GM19193 (cell line): ENCODE measurements around the gene PPP1R1B.

Experiments
- POLR2A ChIP-seq: IDR thresholded peaks from 4 replicates; pipeline ENCODE4 v1.6.1; 2011; ENCODE audit not compliant: insufficient read depth, insufficient read length; ENCODE audit errors: extremely low read depth

PPP1R1B gene

GRCh38 chr17:39618956-39619785 is 7.6 kb upstream of the PPP1R1B start:
- TF ChIP-seq POLR2A: no peak

DNA sequence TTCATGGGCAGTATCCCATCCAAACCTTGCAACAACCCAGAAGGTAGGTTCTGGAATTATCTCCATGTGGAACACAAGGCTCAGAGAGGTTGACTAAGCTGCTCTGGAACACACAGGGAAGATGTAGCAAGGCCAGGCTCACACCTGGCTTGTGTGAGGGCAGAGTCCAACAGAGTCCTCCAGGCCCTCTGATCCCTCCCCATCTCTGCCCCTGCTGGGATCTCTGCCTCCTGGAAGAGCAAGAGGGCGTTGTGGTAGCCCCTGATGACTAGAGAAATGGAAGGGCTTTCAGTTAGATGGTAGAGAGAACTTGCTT is 7.0 kb upstream of the PPP1R1B start:
- no peak for TF ChIP-seq POLR2A

DNA sequence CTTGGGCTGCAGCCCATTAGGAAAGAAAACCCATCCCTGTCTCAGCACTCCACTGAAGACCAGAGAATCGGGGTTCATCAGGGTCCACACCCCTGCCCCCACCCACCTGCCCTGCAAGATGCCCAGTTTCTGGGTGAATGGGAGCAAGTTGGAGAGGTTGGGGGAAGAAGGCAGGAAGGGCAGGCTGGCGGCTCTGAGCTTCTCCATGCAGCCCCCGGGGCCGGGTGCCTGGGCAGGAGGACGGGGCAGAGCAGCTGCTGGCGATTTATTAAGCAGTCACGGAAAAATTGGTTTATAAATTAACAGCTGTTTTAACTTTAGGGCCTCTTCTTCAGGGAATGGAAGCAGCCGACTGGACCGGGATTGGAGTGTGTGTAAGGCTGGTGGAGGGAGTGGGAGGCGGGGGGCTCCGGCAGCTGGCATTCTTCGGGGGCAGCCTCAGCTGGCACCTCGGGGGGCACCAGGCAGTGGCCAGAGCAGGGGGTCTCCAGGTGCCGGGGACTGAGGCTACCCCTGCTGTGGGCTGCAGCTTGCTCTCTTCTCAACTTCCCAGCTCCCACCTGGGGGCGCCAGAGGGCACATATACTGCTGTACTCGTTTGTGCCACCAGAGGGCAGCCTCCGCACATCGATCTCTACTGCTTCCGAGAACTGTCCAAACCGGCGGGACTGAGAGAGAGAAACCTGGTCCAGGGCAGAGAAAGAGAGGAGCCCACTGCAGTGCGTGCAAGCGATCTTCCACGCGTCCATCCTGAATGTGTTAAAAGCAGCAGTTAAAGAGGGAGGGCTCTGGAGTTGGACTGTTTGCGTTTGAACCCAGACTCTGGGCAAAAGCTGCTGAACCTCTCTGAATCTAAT is 5.0 kb upstream of the PPP1R1B start:
- TF ChIP-seq POLR2A: no peak

DNA sequence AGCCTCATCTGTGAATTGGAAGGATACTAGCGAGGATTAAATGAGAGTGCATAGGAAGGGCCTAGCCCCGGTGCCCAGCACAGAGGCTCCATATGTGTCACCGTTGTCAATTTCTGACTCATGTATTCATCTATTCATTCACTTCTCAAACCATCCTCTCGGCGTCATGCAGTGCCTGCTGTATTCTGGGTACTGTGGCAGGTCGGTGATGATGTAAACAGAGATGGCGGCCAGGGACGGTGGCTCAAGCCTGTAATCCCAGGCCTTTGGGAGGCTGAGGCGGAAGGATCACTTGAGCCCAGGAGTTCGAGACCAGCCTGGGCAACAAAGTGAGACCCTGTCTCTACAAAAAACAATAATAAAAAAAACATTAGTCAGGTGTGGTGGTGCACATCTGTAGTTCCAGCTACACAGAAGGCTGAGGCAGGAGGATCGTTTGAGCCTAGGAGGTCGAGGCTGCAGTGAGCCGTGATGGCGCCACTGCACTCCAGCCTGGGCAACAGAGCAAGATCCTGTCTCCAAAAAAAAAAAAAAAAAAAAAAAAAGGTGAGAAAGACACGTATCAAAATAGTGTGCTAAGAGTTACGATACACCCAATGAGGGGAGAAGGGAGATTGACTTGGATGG is 4.3 kb upstream of the PPP1R1B start:
- no peak for TF ChIP-seq POLR2A

DNA sequence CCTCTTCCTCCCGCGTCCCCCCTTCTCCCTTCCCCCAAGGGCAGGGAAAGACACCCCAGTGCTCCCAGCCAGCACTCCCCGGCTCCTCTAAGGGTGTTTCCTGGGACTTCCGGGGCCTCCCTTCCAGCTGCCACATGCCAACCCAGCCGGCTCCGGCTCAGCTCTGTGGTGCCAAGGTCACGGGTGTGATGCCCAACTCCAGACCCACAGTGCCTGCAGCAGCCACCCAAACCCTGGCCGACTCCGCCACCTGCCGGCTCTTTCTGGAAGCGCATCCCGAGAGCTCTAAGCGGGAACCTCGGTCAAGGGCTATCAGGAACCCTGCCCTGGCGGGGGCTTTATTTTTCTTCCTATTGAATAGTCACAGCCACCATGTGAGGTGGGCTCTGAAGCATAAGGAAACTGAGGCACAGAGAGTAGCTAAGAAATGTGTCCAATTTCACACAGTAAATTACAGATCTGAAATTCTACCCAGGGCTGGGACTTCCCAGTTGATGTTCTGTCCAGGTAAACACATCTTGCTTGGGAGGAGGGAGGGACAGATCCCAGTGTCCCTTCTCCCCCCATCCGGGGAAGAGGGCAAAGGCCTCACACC is 3.3 kb upstream of the PPP1R1B start:
- no peak for TF ChIP-seq POLR2A

GRCh38 chr17:39624313-39624712 is 2.4 kb upstream of the PPP1R1B start:
- no peak for TF ChIP-seq POLR2A

DNA sequence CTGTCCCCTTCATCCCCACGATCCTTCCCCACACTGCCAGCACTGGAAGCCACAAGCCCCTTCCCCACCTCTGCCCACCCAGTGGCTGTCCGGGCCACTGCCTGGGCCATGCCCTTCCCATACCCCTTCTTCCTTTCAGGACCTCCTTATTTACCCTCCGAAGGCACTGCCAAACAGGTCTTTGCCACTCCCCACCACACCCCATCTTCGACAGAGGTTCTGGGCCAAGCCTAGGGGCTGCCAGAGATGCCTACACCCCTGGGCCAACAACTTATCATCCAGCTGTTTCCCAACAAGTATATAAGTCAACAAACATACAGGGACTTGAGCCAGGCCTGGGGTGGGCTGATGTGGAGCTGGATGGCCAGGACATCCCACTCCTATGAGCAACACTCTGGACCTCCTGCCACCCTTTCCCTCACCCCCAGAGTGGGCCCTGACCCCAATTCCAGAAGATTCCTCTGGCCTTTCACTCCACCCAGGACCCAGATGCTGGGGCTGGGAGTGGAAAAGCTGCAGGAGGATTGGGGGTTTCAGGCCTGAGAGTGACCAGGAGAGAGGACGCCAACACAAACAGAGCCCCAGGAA is 1.5 kb upstream of the PPP1R1B start:
- TF ChIP-seq POLR2A: no peak

GRCh38 chr17:39627047-39627711 is 427 bp downstream of the PPP1R1B start:
- no peak for TF ChIP-seq POLR2A

DNA sequence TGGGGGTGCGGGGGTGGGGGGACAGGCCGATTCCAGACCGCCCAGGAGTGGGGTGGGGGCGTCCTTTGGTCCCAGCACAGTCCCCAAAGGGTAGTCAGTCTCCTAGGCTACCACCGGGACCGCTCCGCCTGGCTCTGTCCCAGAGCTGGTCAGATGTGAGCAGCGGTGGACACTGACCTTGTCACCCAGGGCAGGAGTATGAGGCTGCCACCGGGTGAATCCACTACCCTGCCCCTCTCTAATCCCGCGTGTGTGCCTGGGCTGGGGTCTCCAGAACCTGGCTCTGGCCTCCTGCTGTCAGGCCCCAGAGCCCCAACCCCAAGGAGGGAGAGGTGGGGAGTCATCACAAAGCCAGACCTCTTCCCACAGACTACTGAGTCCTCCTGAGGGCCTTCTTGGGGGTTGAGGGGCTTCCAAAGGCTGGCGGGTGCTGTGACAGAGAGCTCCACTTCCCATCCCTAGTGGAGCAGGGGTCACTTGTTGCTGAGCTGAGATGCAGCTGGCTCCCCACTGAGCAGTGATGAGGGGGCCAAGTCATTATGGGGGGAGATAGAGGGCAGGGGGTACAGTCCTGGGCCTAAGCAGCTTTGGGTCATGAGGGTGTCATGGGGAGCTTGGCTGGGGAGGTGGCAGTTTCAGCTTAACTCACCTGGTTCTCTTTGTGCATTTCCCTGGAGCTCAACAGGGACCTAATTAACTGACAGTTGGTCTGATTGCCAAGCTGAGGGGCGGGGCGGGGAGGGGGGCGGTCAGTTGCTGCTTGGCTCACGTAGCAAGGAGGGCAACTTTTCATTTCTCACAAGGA is 1.2 kb downstream of the PPP1R1B start:
- TF ChIP-seq POLR2A: no peak

DNA sequence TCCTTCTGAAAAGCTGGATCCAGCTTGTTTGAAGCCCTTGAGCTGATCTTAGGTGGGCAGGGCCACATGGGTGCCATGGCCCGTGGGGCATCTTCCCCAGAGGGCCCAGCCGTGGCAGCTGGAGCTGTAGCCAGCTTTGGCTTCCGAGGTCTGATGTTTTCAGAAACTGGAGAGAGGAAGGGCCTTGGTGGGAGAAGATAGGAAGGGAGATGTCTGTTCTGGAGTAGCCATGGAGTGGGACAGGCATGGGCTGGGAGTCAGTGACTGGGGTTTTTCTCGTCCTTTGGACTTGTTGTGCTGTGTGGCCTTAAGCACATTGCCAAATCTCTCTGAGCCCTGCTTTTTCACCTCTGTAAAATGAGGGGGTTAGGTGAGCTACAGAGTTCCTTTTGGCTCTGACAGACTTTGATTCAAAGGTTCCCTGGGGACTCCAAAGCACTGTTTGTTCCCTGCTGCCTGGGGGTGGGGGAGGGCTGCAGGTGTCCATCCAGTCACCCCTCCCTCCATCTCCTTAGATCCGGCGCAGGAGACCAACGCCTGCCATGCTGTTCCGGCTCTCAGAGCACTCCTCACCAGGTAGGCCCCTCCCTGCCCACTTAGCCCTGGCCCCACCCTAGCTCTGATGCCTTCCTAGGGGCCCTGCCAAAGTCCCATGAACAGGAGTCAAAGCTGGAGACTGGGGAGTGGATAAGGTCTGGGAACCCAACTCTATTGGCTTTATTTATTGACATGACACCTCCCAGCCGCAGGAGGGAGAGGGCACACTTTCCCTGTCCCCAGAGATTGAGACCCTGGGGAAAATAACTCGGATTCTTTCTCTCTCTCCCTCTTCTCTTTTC is 2.1 kb downstream of the PPP1R1B start:
- TF ChIP-seq POLR2A: no peak

DNA sequence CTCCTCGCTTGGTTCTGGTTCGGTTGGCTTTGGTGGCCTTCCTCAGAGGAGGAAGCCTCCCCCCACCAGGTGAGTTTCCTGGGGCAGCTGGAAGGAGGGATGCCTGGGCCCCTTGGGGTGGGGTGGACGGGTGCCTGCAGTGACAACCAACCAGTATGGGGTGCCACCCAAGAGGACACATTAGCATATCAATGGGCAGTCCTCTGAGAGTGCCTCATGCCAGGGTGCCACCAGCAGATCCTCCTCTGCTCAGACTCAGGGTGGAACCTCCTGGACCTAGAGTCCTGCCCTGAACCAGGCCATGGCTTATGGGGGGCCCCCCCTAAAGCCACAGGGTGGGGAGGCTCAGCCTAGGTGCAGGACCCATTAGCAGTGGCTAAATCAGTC is 2.7 kb downstream of the PPP1R1B start:
- TF ChIP-seq POLR2A: no peak

- TF ChIP-seq POLR2A: no peak
Observed at GRCh38 chr17:39629898-39630297, 3.1 kb downstream of the PPP1R1B start.

DNA sequence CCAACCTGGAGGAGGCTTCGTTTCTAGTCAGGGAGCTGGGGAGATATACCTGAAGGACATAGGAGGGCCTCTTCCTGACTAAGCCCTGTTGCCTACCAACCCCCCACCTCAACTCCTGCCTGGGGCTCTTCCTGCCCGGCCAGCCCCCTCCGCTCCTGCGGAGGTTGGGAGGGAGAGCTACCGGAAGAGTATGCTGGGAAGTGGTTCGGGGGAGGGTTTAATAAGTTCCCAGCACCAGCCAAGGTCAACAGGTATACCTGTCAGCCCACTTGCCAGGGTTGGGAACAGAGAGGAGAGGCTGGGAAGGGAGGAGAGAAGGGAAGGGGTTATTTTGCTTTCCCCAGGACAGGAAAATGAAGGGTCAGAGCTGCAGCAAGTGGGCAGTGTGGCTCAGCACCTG is 4.7 kb downstream of the PPP1R1B start:
- TF ChIP-seq POLR2A: no peak
